ENCODE data around the gene QPRT.
"Not testable (repeated sequence)": the region's sequence is repeated elsewhere in the genome, so short reads cannot be mapped to it uniquely, and the experiment has no call there.

QPRT gene

DNA sequence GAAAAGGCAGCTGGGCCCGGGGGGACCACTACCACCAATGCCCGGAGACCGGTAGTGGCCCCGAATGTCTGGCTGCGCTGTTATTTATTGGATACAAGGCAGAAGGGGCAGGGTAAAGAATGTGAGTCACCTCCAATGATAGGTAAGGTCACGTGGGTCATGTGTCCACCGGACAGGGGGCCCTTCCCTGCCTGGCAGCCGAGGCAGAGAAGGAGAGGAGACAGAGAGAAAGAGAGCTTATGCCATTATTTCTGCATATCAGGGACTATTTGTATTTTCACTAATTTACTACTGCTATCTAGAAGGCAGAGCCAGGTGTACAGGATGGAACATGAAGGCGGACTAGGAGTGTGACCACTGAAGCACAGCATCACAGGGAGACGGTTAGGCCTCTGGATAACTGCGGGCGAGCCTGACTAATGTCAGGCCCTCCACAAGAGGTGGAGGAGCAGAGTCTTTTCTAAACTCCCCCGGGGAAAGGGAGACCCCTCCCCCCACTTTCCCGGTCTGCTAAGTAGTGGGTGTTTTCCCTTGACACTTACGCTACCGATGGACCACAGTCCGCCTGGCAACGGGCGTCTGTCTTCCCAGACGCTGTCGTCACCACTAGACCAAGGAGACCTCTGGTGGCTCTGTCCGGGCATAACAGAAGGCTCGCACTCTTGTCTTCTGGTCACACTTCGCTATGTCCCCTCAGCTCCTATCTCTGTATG lies 42.3 kb downstream of the QPRT start:
- peak; percentile 60 for DNase-seq

DNA sequence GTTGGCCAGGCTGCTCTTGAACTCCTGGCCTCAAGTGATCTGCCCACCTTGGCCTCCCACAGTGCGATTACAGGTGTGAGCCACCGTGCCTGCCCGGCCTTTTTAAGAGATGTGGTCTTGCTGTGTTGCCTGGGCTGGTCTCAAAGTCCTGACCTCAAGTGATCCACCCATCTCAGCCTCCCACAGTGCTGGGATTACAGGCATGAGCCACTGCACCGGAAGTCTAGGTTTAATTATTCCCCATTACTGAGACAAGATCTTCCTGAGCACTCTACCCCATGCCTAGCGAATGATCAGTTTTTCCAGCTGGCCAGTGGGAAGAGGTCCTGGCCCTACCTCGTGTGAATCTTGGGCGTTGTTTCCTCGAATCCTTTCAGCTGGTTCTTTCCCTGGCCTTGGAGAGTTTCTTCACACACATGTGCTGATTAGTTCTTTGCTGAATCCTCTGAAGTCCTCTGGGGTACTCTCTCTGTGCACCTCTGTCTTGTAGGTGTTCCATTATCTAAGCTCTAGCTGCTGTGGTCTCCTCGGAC lies 47.9 kb downstream of the QPRT start:
- DNase-seq, result no peak

DNA sequence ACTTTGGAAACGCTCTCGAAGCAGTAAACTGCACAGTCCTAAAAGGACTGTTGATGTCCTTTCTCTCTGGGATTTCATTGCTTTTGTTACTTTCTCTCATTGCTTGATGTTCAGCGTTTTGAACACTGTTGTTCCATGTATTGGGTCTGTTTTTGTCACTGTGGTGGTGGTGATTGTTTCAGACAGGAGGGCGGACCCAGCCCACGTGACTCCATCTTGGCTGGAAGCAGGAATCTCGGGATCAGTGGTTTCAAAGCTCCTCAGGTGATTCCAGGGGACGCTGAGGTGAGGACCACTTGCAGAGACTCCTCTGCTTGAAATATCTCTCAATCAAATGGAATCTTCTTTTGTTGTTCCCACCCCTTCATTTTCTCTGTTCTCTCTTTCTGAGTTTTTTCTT lies 48.5 kb downstream of the QPRT start:
- DNase-seq, result no peak

DNA sequence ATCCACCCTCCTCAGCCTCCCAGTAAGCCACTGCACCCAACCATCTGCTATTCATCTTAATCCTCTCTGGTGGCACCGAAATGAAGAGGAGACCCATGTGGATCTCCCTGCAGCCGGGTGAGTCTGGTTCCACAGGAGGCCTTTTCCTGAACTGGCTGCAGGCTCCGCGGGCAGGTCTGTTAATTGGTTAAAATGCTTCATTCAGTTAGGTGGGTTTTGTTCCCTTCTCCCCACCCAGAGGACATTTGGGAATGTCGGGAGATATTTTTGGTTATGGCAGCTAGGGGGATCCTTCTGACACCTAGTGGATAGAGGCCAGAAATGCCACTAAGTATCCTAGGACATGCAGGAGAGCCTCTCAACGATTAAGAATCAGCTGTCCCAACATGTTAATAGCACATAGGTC lies 50.1 kb downstream of the QPRT start:
- DNase-seq, result no peak

DNA sequence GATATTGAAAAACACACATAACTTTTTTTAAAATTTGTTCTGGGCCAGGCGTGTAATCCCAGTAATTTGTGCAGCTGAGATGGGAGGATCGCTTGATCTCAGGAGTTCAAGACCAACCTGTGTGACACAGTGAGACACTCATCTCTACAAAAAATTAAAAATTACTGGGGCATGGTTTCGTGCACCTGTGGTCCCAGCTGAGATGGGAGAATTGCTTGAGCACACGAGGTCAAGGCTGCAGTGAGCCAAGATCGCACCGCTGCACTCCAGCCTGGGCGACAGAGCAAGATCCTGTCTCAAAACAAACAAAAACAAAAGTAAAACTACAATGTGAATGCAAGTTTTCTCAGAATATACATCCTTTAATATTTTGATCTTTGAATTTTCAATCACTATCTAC lies 51.7 kb downstream of the QPRT start:
- no peak for DNase-seq

DNA sequence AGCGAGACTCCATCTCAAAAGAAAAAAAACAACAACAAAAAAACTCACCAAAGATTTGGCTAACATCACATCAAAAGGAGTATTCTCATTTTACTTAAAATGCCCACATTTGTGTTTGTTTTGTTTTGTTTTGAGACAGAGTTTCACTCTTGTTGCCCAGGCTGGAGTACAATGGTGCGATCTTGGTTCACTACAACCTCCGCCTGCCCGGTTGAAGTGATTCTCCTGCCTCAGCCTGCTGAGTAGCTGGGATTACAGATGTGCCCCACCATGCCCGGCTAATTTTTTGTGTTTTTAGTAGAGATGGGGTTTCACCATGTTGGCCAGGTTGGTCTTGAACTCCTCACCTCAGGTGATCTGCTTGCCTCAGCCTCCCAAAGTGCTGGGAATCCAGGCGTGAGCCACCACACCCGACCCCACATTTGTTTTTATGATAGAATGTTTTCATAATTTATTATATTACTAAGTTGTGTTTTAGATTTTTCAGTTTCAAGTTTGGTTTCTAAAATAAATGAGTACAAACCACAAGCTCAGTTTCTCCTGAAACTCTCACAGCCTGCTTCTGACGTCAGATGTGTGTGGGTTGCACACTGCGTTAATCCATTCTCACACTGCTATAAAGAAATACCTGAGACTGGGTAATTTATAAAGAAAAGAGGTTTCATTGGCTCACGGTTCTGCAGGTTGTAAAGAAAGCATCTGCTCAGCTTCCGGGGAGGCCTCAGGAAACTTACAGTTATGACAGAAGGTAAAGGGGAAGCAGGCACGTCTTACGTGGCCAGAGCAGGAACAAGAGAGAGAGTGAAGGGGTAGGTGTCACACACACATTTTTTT lies 53.0 kb downstream of the QPRT start:
- DNase-seq, result peak; percentile 23

DNA sequence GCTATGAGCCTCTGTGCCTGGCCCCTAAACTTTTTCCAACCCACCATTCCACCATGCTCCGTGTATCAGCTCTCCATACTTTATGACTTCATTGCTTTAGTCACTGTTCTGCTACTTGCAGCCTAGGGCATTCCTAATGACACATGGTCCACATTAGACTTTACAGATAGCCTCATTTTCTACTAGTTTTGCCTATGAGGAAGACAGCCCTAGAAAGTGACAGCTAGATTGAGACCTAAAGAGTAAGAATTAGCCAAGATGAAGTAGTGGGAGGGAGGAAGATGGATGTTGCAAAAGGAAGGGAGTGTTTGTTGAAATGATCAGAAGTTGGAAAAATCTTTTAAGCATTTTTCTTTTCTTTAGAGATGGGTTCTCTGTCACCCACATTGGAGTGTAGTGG lies 55.8 kb downstream of the QPRT start:
- DNase-seq, result no peak

DNA sequence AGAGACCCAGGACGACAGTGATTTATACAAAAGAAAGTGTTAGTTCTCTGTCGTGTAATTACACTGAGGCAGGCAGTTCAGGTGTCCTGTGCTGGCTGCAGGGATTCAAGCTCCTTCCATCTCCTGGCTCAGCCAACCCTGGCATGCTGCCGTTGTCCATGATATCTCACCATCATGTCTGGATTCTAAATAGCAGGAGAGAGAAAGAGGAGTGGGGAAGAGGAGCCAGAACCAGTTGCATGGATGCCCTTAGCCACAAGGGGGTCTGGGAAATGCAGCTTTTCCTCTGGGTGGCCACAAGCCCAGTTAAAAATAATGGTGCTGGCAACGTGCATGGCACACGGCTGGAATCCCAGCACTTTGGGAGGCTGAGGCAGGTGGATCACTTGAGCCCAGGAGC lies 57.1 kb downstream of the QPRT start:
- no peak for DNase-seq

DNA sequence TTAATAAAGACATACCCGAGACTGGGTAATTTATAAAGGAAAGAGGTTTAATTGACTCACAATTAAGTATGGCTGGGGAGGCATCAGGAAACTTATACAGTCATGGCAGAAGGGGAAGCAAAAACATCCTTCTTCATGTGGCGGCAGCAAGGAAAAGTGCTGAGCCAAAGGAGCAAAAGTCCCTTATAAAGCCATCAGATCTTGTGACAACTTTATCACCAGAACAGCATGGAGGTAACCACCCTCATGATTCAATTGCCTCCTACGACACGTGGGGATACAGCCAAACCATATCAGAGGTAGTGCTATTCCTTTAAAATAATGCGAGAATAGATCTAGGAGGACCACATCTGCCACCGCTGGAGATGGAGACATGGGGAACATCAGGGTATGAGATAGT lies 57.8 kb downstream of the QPRT start:
- no peak for DNase-seq

DNA sequence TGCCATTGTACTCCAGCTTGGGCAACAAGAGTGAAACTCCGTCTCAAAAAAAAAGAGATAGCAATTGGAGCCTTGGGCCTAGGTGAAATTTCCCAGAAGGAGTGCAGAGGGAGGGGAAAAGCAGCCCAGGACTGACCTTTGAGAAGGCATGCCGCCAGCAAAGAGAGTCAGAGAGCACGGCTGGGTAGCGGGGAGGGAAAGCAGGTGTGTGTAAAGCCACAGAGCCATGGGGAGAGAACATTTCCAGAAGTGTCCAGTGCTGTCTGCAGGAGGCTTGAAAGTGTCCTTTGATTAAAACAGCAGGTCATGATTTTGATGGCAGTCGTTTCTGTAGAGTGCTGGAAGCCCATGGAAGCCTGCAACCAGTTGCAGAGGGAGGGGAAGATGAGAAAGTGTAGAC lies 58.7 kb downstream of the QPRT start:
- DNase-seq, result no peak

DNA sequence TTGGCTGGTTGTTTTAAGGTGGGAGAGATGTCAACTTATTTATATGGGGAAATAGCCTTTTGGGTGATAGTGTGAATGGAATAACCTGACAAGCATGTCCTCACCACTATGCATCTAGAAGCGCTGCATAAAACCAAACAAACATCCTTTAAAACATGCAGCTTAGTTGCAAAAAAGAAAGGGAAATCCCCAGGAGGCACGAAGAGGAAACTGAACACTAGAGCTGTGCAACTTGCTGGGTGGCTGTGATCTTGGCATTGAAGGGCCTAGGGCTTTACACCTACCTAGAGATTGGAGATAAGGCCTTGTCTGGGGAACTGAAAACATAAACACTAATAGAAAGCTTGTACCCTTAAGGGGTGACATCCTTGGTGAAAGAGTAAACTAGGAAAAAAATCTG lies 59.5 kb downstream of the QPRT start:
- DNase-seq, result peak; percentile 71

DNA sequence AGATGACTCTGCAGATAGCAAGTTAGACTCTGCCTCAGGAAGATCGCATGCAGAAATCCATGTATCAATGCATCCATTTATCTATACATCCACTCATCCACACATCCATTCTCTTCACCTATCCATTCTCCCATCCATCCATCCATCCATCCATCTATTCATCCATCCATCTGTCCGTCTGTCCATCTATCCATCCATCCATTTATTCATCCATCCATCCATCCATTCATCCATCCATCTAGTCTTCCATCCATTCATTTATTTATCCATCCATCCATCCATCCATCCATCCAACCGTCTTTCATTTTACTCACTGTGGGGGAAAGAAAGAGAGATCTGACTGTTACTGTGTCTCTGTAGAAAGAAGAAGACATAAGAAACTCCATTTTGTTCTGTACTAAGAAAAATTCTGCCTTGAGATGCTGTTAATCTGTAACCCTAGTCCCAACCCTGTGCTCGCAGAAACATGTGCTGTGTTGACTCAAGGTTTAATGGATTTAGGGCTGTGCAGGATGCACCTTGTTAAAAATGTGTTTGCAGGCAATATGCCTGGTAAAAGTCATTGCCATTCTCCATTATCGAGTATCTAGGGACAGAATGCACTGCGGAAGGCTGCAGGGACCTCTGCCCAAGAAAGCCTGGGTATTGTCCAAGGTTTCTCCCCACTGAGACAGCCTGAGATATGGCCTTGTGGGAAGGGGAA lies 61.1 kb downstream of the QPRT start:
- DNase-seq, result not testable (repeated sequence)

DNA sequence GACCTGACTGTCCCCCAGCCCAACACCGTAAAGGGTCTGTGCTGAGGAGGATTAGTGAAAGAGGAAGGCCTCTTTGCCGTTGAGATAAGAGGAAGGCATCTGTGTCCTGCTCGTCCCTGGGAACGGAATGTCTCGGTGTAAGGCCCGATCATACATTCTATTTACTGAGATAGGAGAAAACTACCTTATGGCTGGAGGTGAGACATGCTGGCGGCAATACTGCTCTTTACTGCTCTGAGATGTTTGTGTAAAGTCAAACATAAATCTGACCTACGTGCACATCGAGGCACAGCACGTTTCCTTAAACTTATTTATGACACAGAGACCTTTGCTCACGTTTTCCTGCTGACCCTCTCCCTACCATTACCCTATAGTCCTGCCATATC lies 61.6 kb downstream of the QPRT start:
- DNase-seq, result not testable (repeated sequence)

DNA sequence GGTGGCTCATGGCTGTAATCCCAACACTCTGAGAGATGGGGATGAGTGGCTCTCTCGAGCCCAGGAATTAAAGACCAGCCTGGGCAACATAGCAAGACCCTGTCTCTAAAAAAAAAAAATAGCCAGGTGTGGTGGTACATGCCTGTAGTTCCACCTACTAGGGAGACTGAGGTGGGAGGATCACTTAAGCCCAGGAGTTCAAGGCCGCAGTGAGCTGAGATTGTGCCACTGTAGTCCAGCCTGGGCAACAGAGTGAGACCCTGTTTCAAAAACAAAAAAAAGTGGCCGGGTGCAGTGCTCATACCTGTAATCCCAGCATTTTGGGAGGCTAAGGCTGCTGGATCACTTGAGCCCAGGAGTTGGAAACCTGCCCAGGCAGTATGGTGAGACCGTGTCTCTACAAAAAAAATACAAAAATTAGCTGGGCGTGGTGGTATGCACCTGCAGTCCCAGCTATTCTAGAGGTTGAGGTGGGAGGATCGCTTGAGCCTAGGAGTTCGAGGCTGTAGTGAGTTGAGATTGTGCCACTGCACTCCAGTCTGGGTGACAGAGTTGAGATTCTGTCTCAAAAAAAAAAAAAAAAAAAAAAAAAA lies 63.8 kb downstream of the QPRT start:
- DNase-seq, result no peak

DNA sequence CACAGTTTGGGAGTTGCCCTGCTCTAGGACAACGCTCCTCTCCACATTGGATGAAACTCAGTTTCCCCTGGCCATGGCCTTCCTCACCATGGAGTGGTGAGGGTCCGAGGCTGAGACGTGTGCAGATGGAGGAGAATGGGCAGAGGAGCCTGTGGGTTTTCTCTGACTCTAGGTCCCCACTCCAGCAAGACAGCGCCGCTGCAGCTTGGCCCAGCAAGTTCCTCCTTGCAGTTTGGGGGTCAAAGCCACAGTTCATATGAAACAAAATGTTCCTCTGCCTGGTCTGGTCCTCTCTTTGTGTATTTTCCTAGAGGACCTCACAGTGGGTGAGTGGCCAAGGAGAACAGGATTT lies 64.5 kb downstream of the QPRT start:
- no peak for DNase-seq

DNA sequence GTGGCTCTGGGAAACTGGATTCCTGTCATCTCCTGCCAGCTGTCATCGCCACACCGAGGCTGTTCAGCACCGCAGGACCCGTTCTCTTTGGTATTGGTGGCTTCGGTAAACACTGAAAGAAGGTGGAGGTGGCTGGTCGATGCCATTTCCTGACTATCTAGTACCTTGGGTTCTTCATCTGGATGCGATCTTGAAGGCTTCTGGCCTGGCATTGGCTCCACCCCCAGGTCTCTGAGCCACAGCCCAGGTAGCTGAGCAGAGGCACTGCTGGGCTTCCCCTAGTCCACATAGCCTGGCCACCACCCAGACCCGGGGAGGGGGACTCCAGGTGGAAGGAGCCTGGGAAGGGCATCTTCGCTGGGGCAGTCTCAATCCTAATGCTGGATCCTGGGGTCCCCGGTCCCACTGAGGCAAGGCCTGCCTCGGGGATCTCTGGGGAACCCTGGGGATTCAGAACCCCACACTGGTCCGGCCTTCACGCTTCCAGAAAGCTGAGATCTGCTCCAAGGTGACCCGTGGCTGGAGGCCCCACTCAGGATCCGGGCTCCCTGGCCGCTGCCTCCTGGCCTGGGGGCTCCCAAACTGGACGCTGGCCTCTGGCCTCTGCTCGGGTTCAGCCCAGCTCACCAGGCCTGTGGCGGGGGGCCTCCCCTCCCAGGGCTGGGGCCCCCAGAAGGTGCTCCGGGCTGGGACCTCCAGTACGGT lies 65.0 kb downstream of the QPRT start:
- peak; percentile 63 for DNase-seq

DNA sequence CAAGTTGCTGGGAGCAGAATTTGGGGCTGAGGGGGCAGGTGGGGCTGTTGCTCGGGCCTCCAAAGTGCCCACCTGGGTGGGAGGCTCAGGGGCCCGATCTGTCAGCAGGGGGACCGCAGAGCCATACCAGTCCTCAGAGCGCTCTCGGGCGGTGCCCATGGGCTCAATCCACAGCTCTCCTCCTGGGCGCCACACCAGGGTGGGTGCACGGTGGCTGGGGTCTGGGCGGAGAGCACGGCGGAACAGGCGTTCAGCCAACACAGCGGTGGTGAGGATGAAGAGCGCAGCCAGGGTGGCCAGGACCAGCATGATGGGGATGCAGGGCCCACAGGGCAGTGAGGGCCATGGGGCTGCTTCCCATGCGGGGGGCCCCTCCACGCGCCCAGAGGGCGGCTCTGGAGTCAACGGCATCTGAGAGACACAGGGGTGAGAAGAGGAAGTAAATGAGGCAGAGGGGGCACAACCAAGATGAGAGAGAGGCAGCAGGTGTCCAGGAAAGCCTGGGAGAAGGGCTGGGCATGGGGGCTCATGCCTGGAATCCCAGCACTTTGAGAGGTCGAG lies 65.6 kb downstream of the QPRT start:
- DNase-seq, result peak; percentile 31

DNA sequence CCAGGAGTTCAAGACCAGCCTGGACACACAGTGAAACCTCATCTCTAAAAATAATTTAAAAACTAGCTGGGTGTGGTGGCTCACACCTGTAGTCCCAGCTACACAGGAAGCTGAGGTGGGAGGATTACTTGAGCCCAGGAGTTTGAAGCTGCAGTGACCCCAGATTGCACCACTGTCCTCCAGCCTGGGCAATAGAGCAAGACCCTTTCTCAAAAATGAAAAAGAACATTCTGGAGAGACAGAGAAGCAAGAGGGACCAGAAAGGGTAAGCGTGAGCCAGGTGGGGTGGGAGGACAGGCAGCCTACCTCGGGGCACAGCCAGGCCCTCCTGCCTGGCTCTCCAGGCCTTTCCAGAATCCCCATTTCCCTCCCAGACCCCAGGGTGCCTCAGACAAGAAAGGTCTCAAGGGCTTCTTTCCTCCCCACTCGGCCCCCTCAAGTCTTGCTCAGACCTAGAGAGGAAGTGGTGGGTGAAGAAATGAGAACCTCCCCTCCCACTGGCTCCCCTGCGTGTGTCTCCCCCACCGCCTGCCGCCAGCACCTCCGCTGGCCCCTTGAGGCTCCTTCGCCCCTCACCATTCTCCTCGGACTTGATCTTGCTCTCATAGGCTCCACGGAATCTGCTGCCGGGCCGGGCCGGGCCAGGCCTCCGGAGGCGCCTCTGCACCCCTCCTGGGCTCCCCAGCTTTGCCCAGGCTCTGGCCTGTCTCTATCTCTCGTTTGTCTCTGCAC lies 66.3 kb downstream of the QPRT start:
- DNase-seq, result peak; percentile 71

DNA sequence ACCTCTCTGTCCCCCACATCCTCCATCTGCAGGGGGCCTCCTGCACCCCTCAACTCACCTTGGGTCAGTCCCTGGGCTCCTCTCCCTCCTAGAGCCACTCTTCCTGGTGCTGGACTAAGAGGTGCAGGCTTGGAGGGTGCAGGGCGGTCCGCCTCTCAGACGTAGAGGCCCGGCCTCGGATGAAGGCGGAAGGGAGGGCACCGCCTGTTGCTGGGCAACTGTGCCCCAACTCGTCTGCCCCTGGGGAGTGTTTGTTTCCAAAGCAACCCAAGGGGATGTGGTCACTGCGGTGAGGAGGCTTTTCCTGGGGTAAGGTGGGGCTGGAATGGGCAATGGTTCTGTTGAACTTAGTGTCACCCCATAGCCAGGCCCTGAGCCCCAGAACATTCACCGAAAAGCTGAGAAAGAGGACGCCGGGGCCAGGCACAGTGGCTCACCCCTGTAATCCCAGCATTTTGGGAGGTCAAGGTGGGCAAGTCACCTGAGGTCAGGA lies 66.9 kb downstream of the QPRT start, which contains the start of gene C16orf54:
TSS of gene C16orf54 (minus strand) at position 138 of the 493 bp plus-strand sequence. CDS start 1,039 bp downstream, outside the sequence.
- DNase-seq, result peak; percentile 97

DNA sequence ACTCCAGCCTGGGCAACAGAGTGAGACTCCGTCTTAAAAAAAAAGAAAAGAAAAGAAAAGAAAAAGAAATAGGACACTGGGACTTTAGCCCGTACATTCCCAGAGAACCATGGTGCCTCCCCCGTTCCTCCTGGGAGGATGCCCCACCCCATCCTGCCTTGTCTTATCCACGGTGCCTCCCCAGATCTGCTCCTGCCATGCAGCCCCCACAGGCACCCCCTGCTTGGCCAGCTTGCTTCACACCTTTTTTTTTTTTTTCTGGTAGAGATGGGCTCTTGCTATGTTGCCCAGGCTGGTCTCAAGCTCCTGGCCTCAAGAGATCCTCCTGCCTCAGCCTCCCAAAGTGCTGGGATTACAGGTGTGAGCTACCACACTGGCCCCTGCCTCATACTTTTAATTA lies 67.5 kb downstream of the QPRT start:
- DNase-seq, result peak; percentile 28

Data from CD4-positive, alpha-beta T cell treated with Interferon gamma for 1 hour (primary cell).